Fibroblast of pulmonary artery (primary cell): ENCODE data around the gene NPW.

Experiments used
- DNase-seq: peaks from one replicate; pipeline ENCODE4 v3.0.0-alpha.2; 2010; ENCODE audit warnings: low read depth
- H3K4me3 ChIP-seq: replicated peaks from 2 replicates; pipeline ENCODE4 v1.5.1; 2011; ENCODE audit warnings: low read depth, mild to moderate bottlenecking, control low read depth, low read length, moderate library complexity
- TF ChIP-seq, protein P1 (sequence below): IDR thresholded peaks from 2 replicates; pipeline ENCODE4 v1.5.1; 2011; ENCODE audit warnings: mild to moderate bottlenecking, control low read depth, low read length, inconsistent platforms; ENCODE audit errors: missing control alignments

NPW gene

DNA sequence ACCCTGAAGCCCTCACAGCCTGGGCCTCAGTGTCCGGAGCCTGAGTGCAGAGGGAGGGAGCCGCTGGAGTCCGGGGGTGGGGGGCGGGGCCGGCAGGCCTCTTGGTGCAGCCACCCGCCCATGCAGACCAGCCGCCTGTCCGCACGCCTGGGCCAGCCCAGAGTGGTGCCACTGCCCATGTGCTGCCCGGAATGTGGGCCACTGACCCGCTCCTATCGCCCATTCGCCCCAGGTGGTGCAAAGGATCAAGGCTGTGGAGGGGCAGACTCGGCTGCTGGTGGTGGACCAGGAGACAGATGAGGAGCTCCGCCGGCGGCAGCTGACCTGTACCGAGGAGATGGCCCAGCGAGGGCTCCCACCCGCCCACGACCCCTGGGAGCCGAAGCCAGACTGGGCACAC lies 9.8 kb downstream of the NPW start:
- no peak for DNase-seq
- H3K4me3 ChIP-seq: no peak overlapping the region
- TF ChIP-seq, protein P1, sequence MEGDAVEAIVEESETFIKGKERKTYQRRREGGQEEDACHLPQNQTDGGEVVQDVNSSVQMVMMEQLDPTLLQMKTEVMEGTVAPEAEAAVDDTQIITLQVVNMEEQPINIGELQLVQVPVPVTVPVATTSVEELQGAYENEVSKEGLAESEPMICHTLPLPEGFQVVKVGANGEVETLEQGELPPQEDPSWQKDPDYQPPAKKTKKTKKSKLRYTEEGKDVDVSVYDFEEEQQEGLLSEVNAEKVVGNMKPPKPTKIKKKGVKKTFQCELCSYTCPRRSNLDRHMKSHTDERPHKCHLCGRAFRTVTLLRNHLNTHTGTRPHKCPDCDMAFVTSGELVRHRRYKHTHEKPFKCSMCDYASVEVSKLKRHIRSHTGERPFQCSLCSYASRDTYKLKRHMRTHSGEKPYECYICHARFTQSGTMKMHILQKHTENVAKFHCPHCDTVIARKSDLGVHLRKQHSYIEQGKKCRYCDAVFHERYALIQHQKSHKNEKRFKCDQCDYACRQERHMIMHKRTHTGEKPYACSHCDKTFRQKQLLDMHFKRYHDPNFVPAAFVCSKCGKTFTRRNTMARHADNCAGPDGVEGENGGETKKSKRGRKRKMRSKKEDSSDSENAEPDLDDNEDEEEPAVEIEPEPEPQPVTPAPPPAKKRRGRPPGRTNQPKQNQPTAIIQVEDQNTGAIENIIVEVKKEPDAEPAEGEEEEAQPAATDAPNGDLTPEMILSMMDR: no peak

DNA sequence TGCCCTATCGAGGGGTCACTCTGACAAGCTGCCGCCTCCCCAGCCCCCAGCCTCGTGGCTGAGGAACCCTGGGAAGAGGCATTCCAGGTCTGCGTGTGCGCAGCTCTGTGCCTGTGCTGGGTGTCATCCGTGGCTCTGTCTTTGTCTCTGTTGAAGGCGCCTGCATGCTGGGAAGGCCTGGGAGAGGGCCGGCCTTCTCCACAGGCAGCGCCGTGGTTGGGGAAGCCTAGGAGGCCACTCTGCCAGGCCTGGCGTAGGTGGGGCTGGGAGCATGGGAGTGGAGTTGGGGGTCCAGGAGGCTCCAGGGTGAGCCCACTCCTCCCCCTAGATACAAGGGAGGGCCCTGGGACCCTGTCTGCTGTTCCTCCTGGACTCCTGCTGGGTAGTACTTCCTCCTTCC lies 10.5 kb downstream of the NPW start:
- no peak for DNase-seq
- H3K4me3 ChIP-seq: no peak overlapping the region
- TF ChIP-seq, protein P1: no peak

DNA sequence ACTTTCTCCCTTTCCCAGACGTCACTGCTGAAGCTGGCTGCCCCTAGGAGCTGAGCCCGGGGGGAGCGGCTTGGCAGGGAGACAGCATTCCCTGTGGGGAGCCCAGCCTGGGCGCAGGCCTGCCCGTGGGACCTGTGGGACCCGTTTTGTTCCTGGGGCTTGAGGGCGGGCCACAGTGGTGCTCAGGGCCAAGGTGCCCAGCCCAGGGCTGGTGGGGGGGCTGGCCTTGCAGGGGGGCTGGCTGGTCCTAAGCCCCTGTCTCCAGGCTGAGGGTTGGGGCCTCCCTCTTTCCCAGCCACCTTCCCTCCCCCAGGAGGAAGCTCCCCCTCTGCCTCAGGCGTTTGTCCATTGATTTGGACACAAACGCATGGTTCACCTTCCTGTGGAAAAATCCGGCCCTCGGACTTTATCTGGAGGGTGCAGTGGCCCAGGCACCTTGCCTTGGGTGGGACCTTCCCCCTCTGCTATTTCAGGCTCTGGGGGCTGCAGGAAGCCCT lies 11.5 kb downstream of the NPW start:
- DNase-seq: no peak
- no peak overlapping the region for H3K4me3 ChIP-seq
- TF ChIP-seq, protein P1: no peak

DNA sequence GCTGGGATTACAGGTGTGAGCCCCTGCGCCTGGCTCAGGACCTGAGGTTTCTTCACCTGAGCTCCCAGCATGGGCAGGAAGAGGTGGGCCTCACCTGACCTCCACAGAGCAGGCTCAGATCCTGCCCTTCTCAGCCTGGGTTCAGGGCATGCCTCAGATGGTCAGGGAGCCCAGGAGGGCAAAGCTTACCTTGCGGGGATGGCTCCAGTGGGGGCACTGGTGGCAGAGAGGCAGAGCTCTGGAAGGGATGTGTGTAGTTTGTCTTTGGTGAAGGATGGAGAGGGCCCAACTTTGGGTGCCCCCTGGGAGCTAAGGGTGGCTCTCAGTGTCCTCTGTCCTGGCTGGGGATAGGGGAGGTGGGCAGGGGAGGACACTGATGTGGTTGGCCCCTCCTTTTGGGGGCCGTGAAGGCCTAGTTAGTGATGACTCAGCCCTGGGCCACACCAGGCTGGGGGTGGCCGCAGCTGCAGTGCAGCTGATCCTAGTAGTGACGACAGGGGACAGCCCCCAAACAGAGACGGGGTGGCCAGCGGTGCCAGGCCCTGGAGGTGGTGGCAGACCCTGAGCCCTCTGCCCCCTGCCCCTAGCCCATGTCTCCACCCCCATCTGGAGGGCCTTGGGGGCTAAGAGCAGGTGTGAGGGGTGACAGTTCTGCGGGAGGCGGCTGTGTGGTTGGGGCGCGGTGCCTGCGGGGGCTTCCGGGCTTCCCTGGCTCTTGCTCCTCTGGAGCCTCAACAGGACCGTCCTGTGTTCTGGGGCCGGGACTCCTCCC lies 12.9 kb downstream of the NPW start:
- H3K4me3 ChIP-seq: no peak overlapping the region
- TF ChIP-seq, protein P1: no peak
- DNase-seq: no peak

DNA sequence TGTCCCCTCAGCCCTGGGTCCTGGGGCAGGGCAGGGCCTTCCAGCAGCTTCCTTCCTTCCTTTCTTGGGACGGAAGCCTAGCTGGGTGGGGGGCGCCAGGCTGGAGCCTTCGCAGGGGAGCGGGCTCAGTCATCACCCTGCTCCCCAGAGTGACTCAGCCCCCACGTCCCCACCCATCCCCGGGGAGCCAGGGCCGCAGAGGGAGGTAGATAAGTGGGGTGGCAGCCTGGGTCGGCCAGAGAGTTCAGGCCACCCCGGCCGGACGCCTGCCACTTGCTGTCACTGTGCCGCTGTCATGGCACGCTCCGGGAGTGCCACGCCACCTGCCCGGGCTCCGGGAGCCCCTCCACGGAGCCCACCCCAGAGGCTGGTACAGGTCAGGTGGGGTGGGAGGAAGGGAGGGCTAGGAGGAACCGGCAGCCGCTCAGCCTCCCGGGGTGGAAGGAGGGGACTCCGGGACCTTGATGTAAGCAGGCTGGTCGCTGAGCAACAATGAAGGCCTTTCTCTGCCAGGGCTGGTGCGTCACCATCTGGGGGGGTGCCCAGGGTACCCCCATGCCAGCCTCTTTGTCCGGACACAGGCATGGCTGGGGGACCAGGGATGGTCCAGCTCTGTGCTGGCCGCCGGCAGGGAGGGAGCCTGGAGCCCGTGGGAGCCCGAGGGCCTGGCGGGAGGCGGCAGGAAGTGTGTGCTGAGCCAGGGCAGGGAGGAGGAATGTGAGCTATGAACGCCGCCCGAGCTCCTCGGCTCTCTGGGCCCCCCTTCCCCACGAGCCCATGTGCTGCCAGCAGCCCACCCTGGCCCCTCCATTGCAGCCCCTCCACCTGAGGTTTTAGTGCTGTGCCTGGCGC lies 13.7 kb downstream of the NPW start:
- peak overlapping the region; percentile 32 for H3K4me3 ChIP-seq
- DNase-seq: peak; percentile 66
- TF ChIP-seq, protein P1: no peak

DNA sequence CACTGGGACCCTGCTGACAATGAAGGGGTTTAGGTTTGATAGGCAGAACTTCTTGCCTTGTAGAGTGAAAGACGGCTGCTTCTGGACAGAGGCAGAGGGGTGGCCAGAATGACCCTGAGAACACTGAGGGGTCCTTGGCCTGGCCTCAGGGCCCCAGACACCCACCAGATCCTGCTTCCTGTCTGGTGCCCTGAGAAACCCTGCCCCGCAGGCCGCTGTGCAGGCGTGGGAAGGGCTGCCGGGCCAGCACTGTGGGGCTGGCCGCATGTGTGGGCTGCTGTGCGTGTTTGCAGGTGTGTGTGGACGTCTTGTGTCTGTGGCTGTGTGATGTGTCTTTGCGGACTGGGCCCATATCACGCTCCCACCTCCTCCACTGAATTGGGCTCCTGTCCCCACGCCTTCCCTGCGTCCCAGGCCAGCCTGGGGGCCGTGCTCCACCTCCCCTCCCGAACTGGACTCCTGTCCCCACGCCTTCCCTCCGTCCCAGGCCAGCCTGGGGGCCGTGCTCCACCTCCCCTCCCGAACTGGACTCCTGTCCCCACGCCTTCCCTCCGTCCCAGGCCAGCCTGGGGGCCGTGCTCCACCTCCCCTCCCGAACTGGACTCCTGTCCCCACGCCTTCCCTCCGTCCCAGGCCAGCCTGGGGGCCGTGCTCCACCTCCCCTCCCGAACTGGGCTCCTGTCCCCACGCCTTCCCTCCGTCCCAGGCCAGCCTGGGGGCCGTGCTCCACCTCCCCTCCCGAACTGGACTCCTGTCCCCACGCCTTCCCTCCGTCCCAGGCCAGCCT lies 14.5 kb downstream of the NPW start:
- DNase-seq: peak; percentile 25
- peak overlapping the region; percentile 32 for H3K4me3 ChIP-seq
